Adipose tissue (tissue), 3 donors: ENCODE data around the gene ANGPTL4. TPM values are rescaled to one million over a fixed set of nuclear protein-coding genes. Genes with fewer than 3 reads are reported as not detected.
"Not testable (repeated sequence)": the region's sequence is repeated elsewhere in the genome, so short reads cannot be mapped to it uniquely, and the experiment has no call there.

Experiments
- H3K27ac ChIP-seq: one replicate; pipeline ENCODE4 v1.5.1; 2013; ENCODE audit warnings: low read depth, low read length
- WGBS, 3 donors: extraction: QIAGEN DNeasy Blood & Tissue Kit; methylation state at CpG; one replicate each; pipeline ENCODE4 v1.1.7; 2013; 5-methylcytosine and 5-hydroxymethylcytosine counted together
- polyA plus RNA-seq, 3 donors: library from polyadenylated mRNA; stranded (reverse); fragments of 200-250 nt; gene quantifications; one replicate each; pipeline ENCODE4 v1.2.3, GENCODE V29; 2013
- donor health status: healthy with polysubstance abuse.
- donor health status: Bipolar disorder and iron deficiency.
- donor health status: healthy.

ANGPTL4 gene
- 100 to 1,000 TPM in 1 of 3 donors, 10 to 100 TPM in 2; 43.9 to 297 (median 47.8) TPM for polyA plus RNA-seq

- H3K27ac ChIP-seq: peak within 1 kb of the TSS; percentile 90
- WGBS, 3 donors: 1 to 2% (median 1%) methylated on average over 72 to 81 of the region's 81 CpGs
These were observed at the start of gene ANGPTL4 for GRCh38 chr19:8363803-8364771. Gene ANGPTL4 (plus strand): TSS chr19:8364155. CDS start chr19:8364322, 167 bp downstream.

- not testable (repeated sequence) for H3K27ac ChIP-seq
- 81 to 87% (median 81%) methylated on average over 11 of the region's 11 CpGs for WGBS, 3 donors
These were observed 48.8 kb upstream of the ANGPTL4 start for GRCh38 chr19:8314981-8315640.

- WGBS, 3 donors: 81 to 87% (median 83%) methylated on average over 14 of the region's 14 CpGs
- H3K27ac ChIP-seq: no peak overlapping the region
These were observed 47.4 kb upstream of the ANGPTL4 start for GRCh38 chr19:8316351-8317125.

- H3K27ac ChIP-seq: not testable (repeated sequence)
- 78 to 85% (median 80%) methylated on average over 9 of the region's 9 CpGs for WGBS, 3 donors
These were observed 45.1 kb upstream of the ANGPTL4 start for GRCh38 chr19:8318835-8319234.

- WGBS, 3 donors: 77 to 86% (median 85%) methylated on average over 19 of the region's 19 CpGs
- no peak overlapping the region for H3K27ac ChIP-seq
These were observed 44.0 kb upstream of the ANGPTL4 start for GRCh38 chr19:8319807-8320520.

GRCh38 chr19:8320564-8321066 lies 43.3 kb upstream of the ANGPTL4 start:
- whole genome bisulfite sequencing, 3 donors: 0 to 4% (median 2%) methylated on average over 15 to 16 of the region's 16 CpGs
- no peak overlapping the region for H3K27ac ChIP-seq

- 0% methylated on average over 67 to 72 of the region's 72 CpGs for WGBS, 3 donors
- no peak within 1 kb of the TSS for H3K27ac ChIP-seq
These were observed 42.6 kb upstream of the ANGPTL4 start, which contains the start of the genes NDUFA7 and RPS28 for GRCh38 chr19:8321067-8321985. Gene NDUFA7 (minus strand): TSS chr19:8321375. CDS start chr19:8321358, 17 bp downstream. Gene RPS28 (plus strand): TSS chr19:8321496. CDS start chr19:8321531, 35 bp downstream.

GRCh38 chr19:8321986-8322637 lies 41.8 kb upstream of the ANGPTL4 start:
- H3K27ac ChIP-seq: no peak overlapping the region
- WGBS, 3 donors: 10 to 21% (median 17%) methylated on average over 30 of the region's 30 CpGs

- H3K27ac ChIP-seq: no peak overlapping the region
- 55 to 69% (median 68%) methylated on average over 7 of the region's 7 CpGs for WGBS, 3 donors
These were observed 41.3 kb upstream of the ANGPTL4 start for GRCh38 chr19:8322638-8322997.

- no peak overlapping the region for H3K27ac ChIP-seq
- WGBS, 3 donors: 75 to 89% (median 83%) methylated on average over 1 of the region's 1 CpG
These were observed 40.2 kb upstream of the ANGPTL4 start for GRCh38 chr19:8323781-8324185.

- 65 to 72% (median 68%) methylated on average over 16 to 17 of the region's 17 CpGs for WGBS, 3 donors
- H3K27ac ChIP-seq: no peak overlapping the region
These were observed 39.5 kb upstream of the ANGPTL4 start for GRCh38 chr19:8324186-8325050.

- no peak overlapping the region for H3K27ac ChIP-seq
- WGBS, 3 donors: 90 to 99% (median 91%) methylated on average over 3 of the region's 3 CpGs
These were observed 38.5 kb upstream of the ANGPTL4 start for GRCh38 chr19:8325454-8325853.

GRCh38 chr19:8329996-8330395 lies 34.0 kb upstream of the ANGPTL4 start:
- WGBS, 3 donors: 58 to 89% (median 78%) methylated on average over 3 of the region's 3 CpGs
- no peak overlapping the region for H3K27ac ChIP-seq

GRCh38 chr19:8331263-8331845 lies 32.6 kb upstream of the ANGPTL4 start:
- H3K27ac ChIP-seq: no peak overlapping the region
- WGBS, 3 donors: 78 to 90% (median 89%) methylated on average over 8 of the region's 8 CpGs
